Posterior cingulate gyrus (tissue), 11 donors: ENCODE results near the gene FAM131C.
"Not testable (repeated sequence)": the region's sequence is repeated elsewhere in the genome, so short reads cannot be mapped to it uniquely, and the experiment has no call there.

Experiments
- DNase-seq, 10 donors: peaks; one replicate each; pipeline versions ENCODE4 v3.0.0 to v3.0.0-alpha.2; 2020 to 2021; ENCODE audit warnings: mixed read lengths in 3 of 10
- intact Hi-C: fragments of 100-400 bp; cut with DNase I; formaldehyde crosslinking; loops from one replicate; pipeline ENCODE4 v1.15.1; 2023

Gene FAM131C

GRCh38 chr1:16021681-16022080 lies 51.8 kb downstream of the FAM131C start, which contains the start of gene CLCNKA:
Gene CLCNKA, plus strand, starts transcription at chr1:16022036. Its CDS starts 584 bp downstream, at chr1:16022620.
- intact Hi-C loops = no loop called here
- peak in 1 of 10 donors; percentile 84 for DNase-seq

DNA sequence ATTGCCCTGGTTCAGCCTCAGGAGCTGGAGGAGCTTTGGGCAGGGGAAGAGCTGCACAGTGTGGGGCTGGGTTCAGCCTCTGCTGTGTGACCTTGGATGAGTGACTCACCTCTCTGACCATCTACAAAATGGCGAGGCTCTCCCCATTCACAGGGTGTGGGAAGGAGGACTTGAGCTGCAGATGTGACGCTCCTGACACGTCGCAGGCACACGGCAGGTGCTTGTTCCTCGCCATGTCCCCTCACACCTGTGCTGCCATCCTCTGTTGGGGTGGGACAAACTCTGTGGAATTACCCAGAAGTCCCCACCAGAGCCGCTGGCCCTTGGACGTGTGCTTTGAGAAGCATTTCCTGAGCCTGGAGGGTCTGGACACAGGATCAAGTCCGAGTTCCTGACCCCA lies 52.6 kb downstream of the FAM131C start:
- intact Hi-C loops, DNase-seq: not testable (repeated sequence)

DNA sequence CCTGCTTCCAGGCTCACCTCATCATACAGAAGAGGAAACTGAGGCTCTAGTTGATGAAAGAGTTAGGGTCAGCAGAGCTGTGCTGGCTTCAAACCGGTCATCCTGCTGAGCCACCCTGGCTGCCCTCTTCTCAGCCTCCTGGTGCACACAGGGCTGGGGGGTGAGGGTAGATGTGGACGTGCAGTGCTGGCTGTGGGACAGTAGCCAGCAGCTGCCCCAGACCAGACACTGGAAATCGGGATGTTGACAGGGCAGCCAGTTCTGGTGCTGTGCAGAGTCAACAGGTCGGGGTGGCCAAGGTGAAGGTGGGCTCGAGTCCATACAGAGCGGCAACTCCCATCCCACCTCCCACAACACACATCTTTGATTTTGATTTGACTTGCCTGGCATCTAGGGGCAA lies 53.1 kb downstream of the FAM131C start:
- intact Hi-C loops = no loop called here
- DNase-seq = no peak

- DNase-seq = peak in 2 of 10 donors; percentile 21 to 69
Observed at GRCh38 chr1:16019644-16020277, 53.7 kb downstream of the FAM131C start.

GRCh38 chr1:16018749-16019643 lies 54.5 kb downstream of the FAM131C start:
- intact Hi-C loops = no loop called here
- no peak for DNase-seq

More at GRCh38 chr1:16019644-16020277, 53.7 kb downstream of the FAM131C start:
- intact Hi-C loops = no loop called here

DNA sequence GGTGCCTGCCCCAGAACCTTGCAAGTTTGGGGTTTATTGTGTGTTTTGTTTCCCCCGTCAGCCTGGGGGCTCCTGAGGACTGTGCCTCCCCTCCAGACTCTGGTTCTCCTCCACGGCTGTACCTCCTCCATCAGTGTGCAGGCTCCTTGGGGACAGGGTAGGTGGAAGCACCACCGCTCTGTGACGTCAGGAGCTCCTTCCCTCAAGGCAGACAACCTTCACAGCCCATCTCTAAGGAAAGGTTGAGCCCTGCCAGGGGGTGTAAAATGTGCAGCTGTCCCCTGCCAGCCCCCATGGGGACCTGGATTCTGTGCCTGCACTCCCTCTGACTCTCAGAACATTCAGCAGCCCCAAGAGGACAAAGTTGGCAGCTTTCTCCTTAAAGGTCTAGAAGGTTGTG lies 55.1 kb downstream of the FAM131C start:
- intact Hi-C loops = no loop called here
- no peak for DNase-seq

DNA sequence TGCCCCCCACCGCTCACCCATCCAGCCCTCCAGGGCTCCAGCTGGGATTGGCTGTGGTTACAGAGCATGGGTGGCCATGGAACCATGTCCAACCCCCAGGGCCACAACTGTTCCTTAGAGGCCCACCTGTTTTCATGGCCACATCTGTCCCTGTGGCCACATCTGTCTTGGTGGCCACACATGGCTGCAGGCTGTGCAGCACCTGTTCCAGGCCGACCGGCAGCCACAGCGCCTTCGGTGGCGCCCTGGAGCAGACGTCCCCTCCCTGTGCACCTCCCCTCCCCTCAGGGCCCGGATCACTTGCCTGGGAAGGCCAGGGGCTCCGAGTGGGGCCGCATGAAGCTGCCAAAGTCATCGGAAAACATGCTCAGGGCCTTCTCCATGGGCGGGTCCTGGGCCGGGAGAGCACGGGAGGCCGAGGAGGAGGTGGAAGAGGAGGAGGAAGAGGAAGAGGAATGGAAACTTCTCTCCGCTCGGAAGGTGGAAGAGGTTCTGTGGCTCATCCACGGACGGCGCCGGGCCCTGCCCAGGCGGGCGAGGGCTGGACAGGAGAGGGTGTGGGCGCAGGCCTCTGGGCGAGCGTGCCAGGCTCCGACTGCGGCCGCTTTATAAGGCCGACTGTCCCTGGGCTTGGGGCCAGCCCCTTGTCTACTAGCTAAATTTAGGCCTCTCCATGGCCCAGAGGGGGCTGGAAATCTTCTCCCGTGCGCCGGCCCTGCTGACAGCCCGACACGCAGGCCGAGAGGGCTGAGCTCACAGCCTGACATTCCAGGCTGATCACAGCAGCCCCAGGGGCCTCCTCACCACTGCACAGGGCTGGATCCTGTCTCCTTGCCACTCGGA lies 55.8 kb downstream of the FAM131C start, which contains the start of gene HSPB7:
TSS of gene HSPB7 (minus strand) at position 583 of the 843 bp plus-strand sequence. CDS start at position 503, 80 bp downstream.
- peak in 4 of 10 donors; percentile 34 to 86 (median 68) for DNase-seq
- intact Hi-C loops = no loop called here

GRCh38 chr1:16017076-16017460 lies 56.4 kb downstream of the FAM131C start:
- intact Hi-C loops = no loop called here
- DNase-seq = no peak

DNA sequence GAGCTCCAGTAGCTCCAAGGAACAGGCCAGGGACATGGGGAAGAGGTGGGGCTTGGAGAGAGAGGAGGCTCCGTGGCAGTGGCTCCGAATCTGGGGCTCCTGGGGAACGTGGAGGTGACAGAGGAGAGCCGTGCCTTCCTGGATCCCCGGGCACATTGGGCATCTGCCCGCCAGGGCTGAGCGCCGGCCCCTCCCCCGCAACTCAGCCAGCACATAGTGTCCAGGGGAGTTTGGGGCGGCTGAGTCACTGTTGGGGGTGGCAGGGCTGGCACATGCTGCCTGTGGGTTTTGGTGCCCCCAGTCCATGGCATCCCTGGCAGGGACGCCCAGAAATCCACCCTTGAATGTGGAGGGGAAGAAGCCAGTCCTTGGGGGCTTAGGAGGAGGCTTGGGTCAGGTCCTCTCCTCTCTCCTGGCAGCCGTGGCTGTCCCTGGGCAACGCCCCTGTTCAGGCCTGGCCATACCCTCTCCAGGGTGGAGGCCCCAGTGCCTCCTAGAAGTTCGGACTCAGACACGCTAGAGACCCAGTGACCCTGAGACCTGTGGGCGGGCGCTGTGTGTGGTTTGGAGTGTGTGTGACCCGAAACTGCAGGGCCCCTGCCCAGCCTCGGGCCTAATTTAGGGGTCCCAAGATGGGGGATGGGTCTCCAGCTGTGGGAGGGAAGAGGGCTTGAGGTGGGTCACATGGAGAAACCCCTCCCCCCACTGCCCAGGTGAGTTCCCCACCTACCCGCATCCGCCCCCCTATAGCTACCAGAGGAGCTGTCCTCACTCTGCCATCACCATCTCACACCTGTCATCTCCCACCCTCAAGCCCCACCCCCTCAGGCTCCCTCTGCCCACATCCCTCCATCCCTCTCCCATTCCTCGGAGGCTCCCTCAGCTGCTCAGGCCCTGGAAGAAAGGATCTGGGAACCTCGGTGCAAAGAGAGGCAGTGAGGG lies 57.2 kb downstream of the FAM131C start:
- intact Hi-C loops = no loop called here
- peak in 1 of 10 donors; percentile 87 for DNase-seq

GRCh38 chr1:16015491-16015890 lies 58.0 kb downstream of the FAM131C start:
- intact Hi-C loops = no loop called here
- peak in 1 of 10 donors; percentile 84 for DNase-seq

DNA sequence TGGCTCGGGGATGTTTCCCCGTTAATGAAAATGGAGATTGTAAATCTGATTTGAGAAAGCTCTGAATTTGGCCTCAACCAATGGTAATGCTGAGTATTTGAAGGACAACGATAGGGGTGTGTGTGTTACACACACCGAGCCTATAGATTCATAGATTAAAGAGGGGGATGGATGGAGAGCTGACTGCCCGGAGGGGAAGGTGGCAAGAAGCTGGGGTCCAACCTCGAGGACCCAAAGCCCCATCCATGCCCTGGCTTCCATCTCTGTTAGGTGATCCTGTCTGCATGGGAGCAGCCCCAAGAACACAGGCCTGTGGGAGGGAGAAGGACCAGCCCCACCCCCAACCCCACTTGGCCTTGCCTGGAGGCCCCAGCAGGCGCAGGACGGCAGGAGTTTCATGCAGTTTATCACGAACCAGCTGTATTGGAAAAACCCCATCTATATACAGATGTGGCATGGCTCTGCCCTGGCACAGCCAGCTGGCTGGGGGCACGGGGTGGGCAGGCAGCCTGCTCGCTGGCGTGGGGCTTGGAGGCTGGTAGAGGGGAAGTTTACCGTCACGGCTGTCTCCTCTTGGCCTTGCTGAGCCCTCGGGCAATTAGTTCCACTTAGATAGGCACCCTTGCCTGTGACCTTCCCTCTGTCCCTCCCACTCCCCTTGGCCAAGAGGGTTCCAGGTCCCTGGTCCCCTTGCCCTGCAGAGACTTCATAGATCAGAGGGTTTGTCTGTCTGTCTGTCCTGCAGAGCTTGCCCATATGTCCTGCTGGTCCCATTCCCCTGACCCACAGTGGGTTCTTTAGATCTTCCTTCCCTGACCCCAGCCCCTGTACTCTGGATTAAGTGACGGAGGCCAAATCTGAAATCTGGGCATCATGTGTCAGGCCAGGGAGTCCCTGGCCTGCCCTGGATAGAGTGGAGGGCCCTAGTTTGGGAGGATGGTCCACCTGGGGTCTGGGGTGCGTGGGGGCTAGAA lies 58.7 kb downstream of the FAM131C start:
- peak in 1 of 10 donors; percentile 71 for DNase-seq
- intact Hi-C loops = no loop called here

GRCh38 chr1:16013908-16014258 lies 59.6 kb downstream of the FAM131C start:
- no peak for DNase-seq
- intact Hi-C loops = no loop called here

DNA sequence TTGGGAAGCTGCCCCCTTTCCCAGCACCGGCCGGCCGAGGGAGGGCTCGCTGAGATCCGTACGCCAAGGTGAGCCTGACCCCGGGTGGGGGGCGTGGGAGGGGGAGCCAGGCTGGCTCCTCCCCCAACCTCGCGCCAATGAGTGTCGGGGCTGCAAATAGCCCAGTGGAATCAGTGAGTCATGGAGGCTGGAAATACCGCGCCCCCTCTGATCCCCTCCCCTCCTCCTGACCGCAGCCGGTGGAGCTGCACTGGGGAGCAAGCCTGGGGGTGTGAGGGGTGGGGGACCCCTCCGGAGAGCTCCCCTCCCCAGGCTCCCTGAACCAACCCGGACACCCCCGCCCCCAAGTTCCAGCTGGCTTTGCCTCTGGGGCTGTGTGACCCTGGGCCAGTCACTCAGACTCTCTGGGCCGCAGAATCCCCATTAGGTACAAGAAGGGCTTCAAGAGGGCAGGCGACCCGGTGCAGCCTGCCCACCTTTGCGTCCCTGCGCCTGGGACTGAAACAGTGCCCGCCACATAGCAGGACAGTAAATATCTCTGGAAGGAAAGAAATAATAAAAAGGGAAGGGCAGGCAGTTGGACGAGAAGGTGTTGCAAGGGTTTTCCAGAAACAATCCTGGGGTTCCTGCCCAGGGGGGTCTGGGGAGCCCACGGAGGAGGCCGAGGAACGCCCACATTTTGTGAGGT lies 60.1 kb downstream of the FAM131C start:
- DNase-seq = peak in 1 of 10 donors; percentile 70
- intact Hi-C loops = no loop called here

DNA sequence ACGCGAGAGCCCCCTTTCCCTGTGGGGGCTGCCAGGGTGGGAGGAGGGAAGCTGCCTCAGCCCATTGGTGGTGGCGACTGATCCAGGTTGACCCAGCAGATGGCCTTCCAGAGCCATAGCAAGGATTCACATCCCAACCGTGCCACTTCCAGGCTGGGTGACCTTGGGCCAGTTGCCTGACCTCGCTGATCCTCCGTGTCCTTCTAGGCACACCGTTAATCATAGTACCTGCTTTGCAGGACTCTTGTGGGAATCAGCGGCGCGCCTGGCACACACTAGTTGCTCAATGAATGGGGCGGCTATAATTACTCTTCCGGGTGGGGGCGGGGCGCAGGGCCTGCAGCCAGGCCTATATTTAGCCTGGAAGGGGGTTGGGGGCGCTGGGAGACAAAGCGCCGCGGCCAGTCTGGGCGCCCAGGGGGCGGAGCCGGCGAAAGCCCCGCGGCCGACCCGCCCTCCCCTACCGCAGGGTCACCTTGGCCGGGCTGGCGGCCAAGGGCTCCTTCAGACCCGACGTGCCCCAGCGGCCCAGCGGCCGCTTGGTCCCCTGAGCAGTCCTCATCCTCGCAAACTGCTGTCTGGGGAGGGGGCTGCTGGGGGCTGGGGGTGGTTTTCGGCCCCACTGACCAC lies 60.7 kb downstream of the FAM131C start:
- intact Hi-C loops = no loop called here
- DNase-seq = peak in 2 of 10 donors; percentile 26 to 74

- DNase-seq = peak in 1 of 10 donors; percentile 64
- intact Hi-C loops = no loop called here
Observed at GRCh38 chr1:16011936-16012589, 61.4 kb downstream of the FAM131C start.

- intact Hi-C loops = no loop called here
- DNase-seq = no peak
Observed at GRCh38 chr1:16010837-16011236, 62.6 kb downstream of the FAM131C start.

DNA sequence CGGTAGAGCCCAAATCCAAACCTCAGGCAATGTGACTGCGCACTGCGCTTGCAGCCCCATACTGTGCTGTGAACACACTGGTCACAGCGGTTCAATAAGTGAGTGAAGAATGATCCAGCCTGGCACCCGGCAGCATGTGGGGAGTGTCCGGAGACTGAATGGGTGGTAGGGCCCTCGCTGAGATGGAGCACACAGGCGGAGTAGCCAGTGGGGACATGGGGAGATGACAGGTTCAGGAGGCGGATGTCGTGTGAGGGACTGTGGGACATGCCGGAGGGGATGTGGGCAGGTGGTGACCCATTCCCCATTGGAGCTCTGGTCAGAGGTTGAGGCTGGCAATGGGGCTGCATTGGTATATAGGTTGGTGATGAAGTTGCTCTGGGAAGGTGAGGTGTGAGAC lies 63.8 kb downstream of the FAM131C start:
- peak in 1 of 10 donors; percentile 59 for DNase-seq
- intact Hi-C loops = loop anchor here (2.0 kb wide), 2 partner anchors 23 to 47 kb away; no protein-coding TSS in a partner anchor
